Peyer's patch (tissue), 4 donors: ENCODE measurements around the gene AHCTF1. TPM values are rescaled to one million over a fixed set of nuclear protein-coding genes. Genes with fewer than 3 reads are reported as not detected.
"Not testable (repeated sequence)": the region's sequence is repeated elsewhere in the genome, so short reads cannot be mapped to it uniquely, and the experiment has no call there.

Source experiments
- DNase-seq, 3 donors: peaks; one replicate each; pipeline ENCODE4 v3.0.0-alpha.2; 2017 to 2019
- H3K27ac ChIP-seq, 4 donors: fragments of 200-600 bp; sonication (generic); one replicate each; pipeline ENCODE4 v1.5.1; 2016 to 2019
- H3K27me3 ChIP-seq, 2 donors: fragments of 200-600 bp; sonication (generic); one replicate each; pipeline ENCODE4 v1.5.1; 2019
- H3K36me3 ChIP-seq, 3 donors: fragments of 200-600 bp; sonication (generic); one replicate each; pipeline ENCODE4 v1.5.1; 2016 to 2019
- H3K4me1 ChIP-seq, 4 donors: fragments of 200-600 bp; sonication (generic); one replicate each; pipeline ENCODE4 v1.5.1; 2016 to 2019
- H3K4me3 ChIP-seq, 4 donors: fragments of 200-600 bp; sonication (generic); 1 replicate in 3 of 4; 2 replicates in 1 of 4; pipeline ENCODE4 v1.5.1; 2016 to 2019; ENCODE audit warnings: mild to moderate bottlenecking in 1 of 4
- H3K9me3 ChIP-seq, 4 donors: fragments of 200-600 bp; sonication (generic); one replicate each; pipeline ENCODE4 v1.5.1; 2016 to 2019; ENCODE audit warnings: mild to moderate bottlenecking in 1 of 4
- POLR2A ChIP-seq, 2 donors: fragments of 450-650 bp; IDR thresholded peaks; one replicate each; pipeline ENCODE4 v1.5.1; 2017; ENCODE audit warnings: antibody characterized with exemption in 2 of 2, mild to moderate bottlenecking in 2 of 2, moderate library complexity in 2 of 2
- total RNA-seq, 4 donors: library from RNA; depleted of rRNA; stranded (reverse); fragments of >200 nt; gene quantifications; one replicate each; pipeline ENCODE4 v1.1.0, GENCODE V29; 2016
- TF ChIP-seq, protein P1 (sequence below), 6 experiments: fragments of 450-650 bp in 4 of 6; fragments of 200-600 bp in 2 of 6; sonication (generic) in 1 of 6; IDR thresholded peaks; one replicate each; pipeline ENCODE4 v1.5.1; 2017 to 2019; ENCODE audit warnings: antibody characterized with exemption in 6 of 6, mild to moderate bottlenecking in 3 of 6, moderate library complexity in 1 of 6

The AHCTF1 gene
- total RNA-seq, 4 donors from 2014 or later, result 20.3 to 51.2 (median 29.9) TPM

DNA sequence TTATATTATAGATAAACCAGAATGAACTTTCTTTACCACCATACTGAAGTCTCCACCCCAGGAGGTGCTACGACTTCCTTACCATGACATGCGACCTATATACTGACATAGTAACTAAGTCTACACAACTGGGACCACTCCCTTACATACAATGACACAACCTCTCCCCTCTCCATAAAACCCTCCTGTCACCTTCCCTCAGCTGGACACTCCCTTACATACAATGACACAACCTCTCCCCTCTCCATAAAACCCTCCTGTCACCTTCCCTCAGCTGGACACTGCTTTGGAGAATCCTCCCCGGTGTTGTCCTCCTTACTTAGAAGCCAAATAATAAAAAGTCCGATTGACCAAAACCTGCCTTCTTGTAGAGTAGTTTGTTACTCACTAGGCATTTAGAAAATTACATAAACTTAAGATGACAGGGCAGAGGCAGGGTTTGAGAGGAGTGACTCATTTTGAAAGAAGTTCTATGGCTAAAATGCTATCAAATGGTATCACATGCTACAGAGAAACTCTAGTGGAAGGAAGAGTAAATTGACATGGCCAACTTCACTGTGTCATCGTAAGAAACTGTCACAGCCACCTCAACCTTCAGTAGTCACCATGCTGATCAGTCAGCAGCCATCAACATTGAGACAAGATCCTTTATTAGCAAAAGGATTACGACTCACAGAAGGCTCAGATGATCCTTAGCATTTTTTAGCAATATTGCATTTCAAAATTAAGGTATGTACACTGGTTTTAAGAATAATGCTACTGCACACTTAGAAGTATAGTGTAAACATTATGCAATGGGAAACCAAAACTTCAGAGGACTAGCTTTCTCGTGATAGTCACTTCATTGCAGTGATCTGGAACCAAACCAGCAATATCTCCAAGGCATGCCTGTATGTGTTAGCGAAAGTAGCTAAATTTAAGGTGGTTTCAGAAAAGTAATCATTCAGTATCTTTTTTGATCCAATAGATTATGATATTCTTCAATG is 56.4 kb downstream of the AHCTF1 start:
- peaks cover 0 to 68% (median 0%) of the 10 kb centered on the region in 3 donors for H3K36me3 ChIP-seq
- no peaks in the 10 kb centered on the region for H3K27me3 ChIP-seq
- no peak overlapping the region for H3K4me3 ChIP-seq
- H3K9me3 ChIP-seq, result no peaks in the 10 kb centered on the region
- DNase-seq, result no peak
- H3K27ac ChIP-seq, result no peak overlapping the region
- H3K4me1 ChIP-seq, result no peaks in the 10 kb centered on the region
- TF ChIP-seq, protein P1, sequence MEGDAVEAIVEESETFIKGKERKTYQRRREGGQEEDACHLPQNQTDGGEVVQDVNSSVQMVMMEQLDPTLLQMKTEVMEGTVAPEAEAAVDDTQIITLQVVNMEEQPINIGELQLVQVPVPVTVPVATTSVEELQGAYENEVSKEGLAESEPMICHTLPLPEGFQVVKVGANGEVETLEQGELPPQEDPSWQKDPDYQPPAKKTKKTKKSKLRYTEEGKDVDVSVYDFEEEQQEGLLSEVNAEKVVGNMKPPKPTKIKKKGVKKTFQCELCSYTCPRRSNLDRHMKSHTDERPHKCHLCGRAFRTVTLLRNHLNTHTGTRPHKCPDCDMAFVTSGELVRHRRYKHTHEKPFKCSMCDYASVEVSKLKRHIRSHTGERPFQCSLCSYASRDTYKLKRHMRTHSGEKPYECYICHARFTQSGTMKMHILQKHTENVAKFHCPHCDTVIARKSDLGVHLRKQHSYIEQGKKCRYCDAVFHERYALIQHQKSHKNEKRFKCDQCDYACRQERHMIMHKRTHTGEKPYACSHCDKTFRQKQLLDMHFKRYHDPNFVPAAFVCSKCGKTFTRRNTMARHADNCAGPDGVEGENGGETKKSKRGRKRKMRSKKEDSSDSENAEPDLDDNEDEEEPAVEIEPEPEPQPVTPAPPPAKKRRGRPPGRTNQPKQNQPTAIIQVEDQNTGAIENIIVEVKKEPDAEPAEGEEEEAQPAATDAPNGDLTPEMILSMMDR (IDR thresholded peaks at IDR 0.05), result no peak
- no peak for TF ChIP-seq POLR2A (IDR thresholded peaks at IDR 0.05)

DNA sequence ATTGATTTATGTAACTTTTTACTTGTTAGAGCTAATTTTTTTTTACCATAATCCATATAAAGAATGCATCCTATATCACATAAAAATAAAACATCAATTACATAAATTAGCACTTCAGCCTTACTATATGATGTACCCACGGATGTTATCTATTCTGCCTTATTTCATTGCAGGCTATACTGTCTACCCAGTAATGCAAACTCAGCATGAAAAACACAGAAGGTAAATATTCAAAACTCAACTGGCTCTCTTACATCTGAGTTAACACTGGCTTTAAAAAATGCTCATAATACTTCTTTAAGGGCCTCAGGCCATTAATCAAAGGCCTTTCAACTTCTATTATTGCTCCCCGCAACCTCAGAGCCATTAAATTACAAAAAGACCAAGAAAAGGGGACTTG is 65.8 kb downstream of the AHCTF1 start:
- Histone ChIP-seq H3K4me3 (no peak overlapping the region), H3K4me1 (no peaks in the 10 kb centered on the region), H3K36me3 (peaks cover 0 to 49% (median 0%) of the 10 kb centered on the region in 3 donors), H3K9me3 (no peaks in the 10 kb centered on the region), H3K27me3 (no peaks in the 10 kb centered on the region), H3K27ac (no peak overlapping the region)
- TF ChIP-seq, protein P1 (IDR thresholded peaks at IDR 0.05), result no peak
- TF ChIP-seq POLR2A (IDR thresholded peaks at IDR 0.05), result no peak
- DNase-seq, result no peak

DNA sequence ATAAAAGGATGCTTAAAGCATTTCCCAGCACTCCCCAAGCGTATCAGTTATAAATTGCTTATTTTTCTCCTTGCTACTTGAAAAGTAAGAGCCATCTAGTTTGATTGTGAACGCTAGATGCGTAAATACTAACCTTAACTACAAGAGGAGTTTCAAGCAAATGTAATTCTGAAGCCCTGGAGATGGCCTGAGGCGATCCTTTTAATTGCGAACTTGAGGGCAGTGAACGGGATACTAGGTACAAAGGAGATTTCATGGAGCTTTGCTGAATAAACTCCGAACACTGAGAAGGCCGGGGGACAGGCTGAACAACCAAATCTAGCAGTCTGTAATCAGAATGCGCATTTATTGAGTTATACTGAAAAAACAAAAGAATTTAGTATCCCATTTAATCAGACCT is 68.0 kb downstream of the AHCTF1 start:
- H3K27ac ChIP-seq, H3K27me3 ChIP-seq, DNase-seq, H3K9me3 ChIP-seq, H3K4me3 ChIP-seq, H3K4me1 ChIP-seq: not testable (repeated sequence)
- peaks cover 0 to 59% (median 0%) of the 10 kb centered on the region in 3 donors for H3K36me3 ChIP-seq

DNA sequence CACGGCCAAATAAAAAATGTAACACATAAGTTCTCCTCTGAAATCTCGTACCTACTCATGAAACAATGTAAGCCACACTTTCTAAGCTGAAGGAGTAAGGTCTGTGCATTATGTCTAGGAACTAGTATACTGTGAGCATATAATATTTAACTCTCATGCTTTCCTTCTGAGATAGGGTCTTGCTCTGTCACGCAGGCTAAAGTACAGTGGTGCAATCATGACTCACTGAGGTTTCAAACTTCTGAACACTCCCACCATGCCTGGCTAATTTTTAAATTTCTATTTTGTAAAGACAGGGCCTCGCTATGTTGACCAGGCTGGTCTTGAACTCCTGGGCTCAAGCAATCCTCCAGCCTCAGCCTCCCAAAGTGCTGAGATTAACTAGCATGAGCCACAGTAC is 71.3 kb downstream of the AHCTF1 start:
- Histone ChIP-seq H3K27me3 (no peaks in the 10 kb centered on the region), H3K27ac (no peak overlapping the region), H3K9me3 (no peaks in the 10 kb centered on the region), H3K36me3 (peaks cover 0 to 83% (median 0%) of the 10 kb centered on the region in 3 donors), H3K4me3 (no peak overlapping the region), H3K4me1 (no peaks in the 10 kb centered on the region)
- no peak for TF ChIP-seq POLR2A (IDR thresholded peaks at IDR 0.05)
- TF ChIP-seq, protein P1 (IDR thresholded peaks at IDR 0.05), result no peak
- no peak for DNase-seq

DNA sequence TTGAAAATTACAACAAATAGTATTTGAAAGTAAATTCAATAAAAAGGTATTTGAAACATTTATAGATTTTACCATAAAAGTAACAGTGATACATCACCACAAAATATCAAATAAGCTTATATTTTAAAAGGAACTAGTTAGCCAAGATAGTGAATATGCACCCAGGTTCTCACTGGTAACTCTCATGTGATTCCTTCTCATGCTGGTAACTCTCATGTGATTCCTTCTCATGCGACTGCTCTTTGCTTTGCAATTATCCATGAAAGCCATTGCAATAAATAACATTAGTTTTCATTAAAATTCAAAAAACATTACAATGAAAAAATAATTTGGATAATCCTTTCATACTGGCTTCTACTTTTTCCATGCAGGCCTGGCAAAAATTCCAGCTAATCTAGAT is 75.4 kb downstream of the AHCTF1 start:
- Histone ChIP-seq H3K4me1 (no peaks in the 10 kb centered on the region), H3K9me3 (no peaks in the 10 kb centered on the region), H3K27me3 (no peaks in the 10 kb centered on the region), H3K36me3 (peaks cover 0 to 100% (median 0%) of the 10 kb centered on the region in 3 donors), H3K4me3 (no peak overlapping the region), H3K27ac (no peak overlapping the region)
- TF ChIP-seq POLR2A (IDR thresholded peaks at IDR 0.05), result no peak
- TF ChIP-seq, protein P1 (IDR thresholded peaks at IDR 0.05), result no peak
- no peak for DNase-seq

DNA sequence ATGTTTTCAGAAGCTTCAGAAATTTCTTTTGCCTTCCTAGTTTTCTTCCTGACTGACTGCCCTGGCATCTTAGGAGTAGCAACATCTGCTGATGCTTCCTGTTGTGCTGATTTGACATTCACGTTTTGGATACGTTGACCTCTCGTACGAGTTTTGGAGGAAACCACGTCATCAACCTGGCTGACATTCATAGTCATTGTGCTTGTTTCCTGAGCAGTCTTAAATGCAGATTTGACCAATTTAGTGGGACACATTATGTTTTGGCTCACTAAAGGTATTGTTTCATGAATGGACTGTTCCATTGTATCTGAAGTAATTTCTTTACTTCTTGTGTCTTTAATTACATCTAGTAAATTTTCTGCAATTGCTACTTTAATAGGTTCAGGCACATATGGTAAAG is 81.1 kb downstream of the AHCTF1 start:
- not testable (repeated sequence) for H3K4me1 ChIP-seq, H3K4me3 ChIP-seq, DNase-seq, H3K9me3 ChIP-seq, H3K27ac ChIP-seq, H3K27me3 ChIP-seq
- H3K36me3 ChIP-seq, result peaks cover 0 to 96% (median 0%) of the 10 kb centered on the region in 3 donors
